H9 (cell line): ENCODE results near the gene AMOT. TPM values are rescaled to one million over a fixed set of nuclear protein-coding genes. Genes with fewer than 3 reads are reported as not detected.

ENCODE experiments used
- DNase-seq: peaks from one replicate; pipeline ENCODE4 v3.0.0-alpha.2; 2017
- H2AFZ ChIP-seq: one replicate; pipeline ENCODE4 v1.6.1; 2013; ENCODE audit warnings: mild to moderate bottlenecking, low read length, control low read depth, moderate library complexity
- H2AK5ac ChIP-seq: 2 replicates; pipeline ENCODE4 v1.6.1; 2013; ENCODE audit warnings: low read length, control low read depth, mixed read lengths; ENCODE audit not compliant: insufficient read length
- H2BK120ac ChIP-seq: one replicate; pipeline ENCODE4 v1.6.1; 2013; ENCODE audit warnings: low read depth, mild to moderate bottlenecking, low read length, control low read depth, inconsistent platforms; ENCODE audit not compliant: poor library complexity, severe bottlenecking
- H2BK12ac ChIP-seq: 2 replicates; pipeline ENCODE4 v1.6.1; 2013; ENCODE audit warnings: low read length, control low read depth, mixed read lengths, low read depth; ENCODE audit not compliant: insufficient read length
- H2BK15ac ChIP-seq: 2 replicates; pipeline ENCODE4 v1.6.1; 2013; ENCODE audit warnings: low read depth, low read length, control low read depth
- H2BK20ac ChIP-seq: one replicate; pipeline ENCODE4 v1.6.1; 2013; ENCODE audit warnings: low read depth, mild to moderate bottlenecking, low read length, control low read depth, inconsistent platforms; ENCODE audit not compliant: poor library complexity, severe bottlenecking
- H2BK5ac ChIP-seq: 2 replicates; pipeline ENCODE4 v1.6.1; 2013; ENCODE audit warnings: low read length, control low read depth, mixed read lengths; ENCODE audit not compliant: insufficient read length
- H3K14ac ChIP-seq: 2 replicates; pipeline ENCODE4 v1.6.1; 2013; ENCODE audit warnings: low read length, control low read depth; ENCODE audit not compliant: insufficient read depth
- H3K18ac ChIP-seq: 2 replicates; pipeline ENCODE4 v1.6.1; 2013; ENCODE audit warnings: low read depth, mild to moderate bottlenecking, mixed read lengths, low read length, control low read depth; ENCODE audit not compliant: insufficient read length
- H3K23ac ChIP-seq: 2 replicates; pipeline ENCODE4 v1.6.1; 2013; ENCODE audit warnings: low read length, control low read depth, mixed read lengths, low read depth; ENCODE audit not compliant: insufficient read length
- H3K23me2 ChIP-seq: 2 replicates; pipeline ENCODE4 v1.6.1; 2013; ENCODE audit warnings: low read depth, mild to moderate bottlenecking, mixed read lengths, low read length, control low read depth; ENCODE audit not compliant: insufficient read length, poor library complexity, severe bottlenecking
- H3K27ac ChIP-seq: 2 replicates; pipeline ENCODE4 v1.5.1; 2013; ENCODE audit warnings: low read length, control low read depth, mixed read lengths, low read depth; ENCODE audit not compliant: insufficient read length
- H3K27me3 ChIP-seq: 2 replicates; pipeline ENCODE4 v1.6.1; 2013; ENCODE audit warnings: low read length, control low read depth, inconsistent platforms; ENCODE audit not compliant: insufficient read depth
- H3K4ac ChIP-seq: 2 replicates; pipeline ENCODE4 v1.6.1; 2013; ENCODE audit warnings: low read depth, mild to moderate bottlenecking, control low read depth, inconsistent platforms, low read length, moderate library complexity
- H3K4me1 ChIP-seq: 2 replicates; pipeline ENCODE4 v1.6.1; 2013; ENCODE audit warnings: low read length, control low read depth, inconsistent platforms; ENCODE audit not compliant: insufficient read depth
- H3K4me2 ChIP-seq: 2 replicates; pipeline ENCODE4 v1.6.1; 2013; ENCODE audit warnings: low read length, control low read depth, mixed read lengths; ENCODE audit not compliant: insufficient read length, insufficient read depth
- H3K56ac ChIP-seq: 2 replicates; pipeline ENCODE4 v1.6.1; 2013; ENCODE audit warnings: low read depth, mild to moderate bottlenecking, mixed read lengths, low read length, control low read depth; ENCODE audit not compliant: insufficient read length
- H3K79me1 ChIP-seq: 2 replicates; pipeline ENCODE4 v1.6.1; 2013; ENCODE audit warnings: low read depth, mild to moderate bottlenecking, moderate library complexity, low read length, control low read depth, inconsistent platforms; ENCODE audit not compliant: insufficient read depth, poor library complexity, severe bottlenecking
- H3K79me2 ChIP-seq: 2 replicates; pipeline ENCODE4 v1.6.1; 2013; ENCODE audit warnings: low read length, control low read depth, inconsistent platforms; ENCODE audit not compliant: insufficient read depth
- H3K9ac ChIP-seq: 2 replicates; pipeline ENCODE4 v1.6.1; 2013; ENCODE audit warnings: low read length, control low read depth, mixed read lengths; ENCODE audit not compliant: insufficient read length; ENCODE audit errors: extremely low read depth
- H3K9me3 ChIP-seq: one replicate; pipeline ENCODE4 v1.6.1; 2013; ENCODE audit warnings: low read depth, low read length, inconsistent platforms; ENCODE audit not compliant: control insufficient read depth
- H3T11ph ChIP-seq: one replicate; pipeline ENCODE4 v1.6.1; 2013; ENCODE audit warnings: mild to moderate bottlenecking, low read length, control low read depth, inconsistent platforms
- H4K20me1 ChIP-seq: one replicate; pipeline ENCODE4 v1.6.1; 2013; ENCODE audit not compliant: control insufficient read depth, insufficient read length, insufficient read depth
- H4K5ac ChIP-seq: 2 replicates; pipeline ENCODE4 v1.6.1; 2013; ENCODE audit warnings: low read depth, mild to moderate bottlenecking, mixed read lengths, low read length, control low read depth; ENCODE audit not compliant: insufficient read length
- H4K8ac ChIP-seq: replicated peaks from 2 replicates; pipeline ENCODE4 v1.6.1; 2013; ENCODE audit warnings: low read length, control low read depth, mixed read lengths, low read depth; ENCODE audit not compliant: insufficient read length
- H4K91ac ChIP-seq: 2 replicates; pipeline ENCODE4 v1.6.1; 2013; ENCODE audit warnings: low read depth, mild to moderate bottlenecking, moderate library complexity, mixed read lengths, low read length, control low read depth; ENCODE audit not compliant: insufficient read length
- H3K27ac Mint-ChIP-seq, 3 experiments: 2 replicates in 2 of 3; 3 replicates in 1 of 3; pipeline ENCODE4 v1.8.0; 2020 to 2021; ENCODE audit warnings: mixed read lengths in 3 of 3, mild to moderate bottlenecking in 1 of 3, moderate library complexity in 1 of 3
- H3K27me3 Mint-ChIP-seq: 2 replicates; pipeline ENCODE4 v1.8.0; 2021; ENCODE audit warnings: low read depth, mild to moderate bottlenecking, moderate library complexity, mixed read lengths
- H3K36me3 Mint-ChIP-seq, 3 experiments: 2 replicates in 2 of 3; 3 replicates in 1 of 3; pipeline ENCODE4 v1.8.0; 2020 to 2021; ENCODE audit warnings: low read depth in 3 of 3, mixed read lengths in 3 of 3; ENCODE audit not compliant: insufficient read depth in 1 of 3
- H3K4me1 Mint-ChIP-seq, 2 experiments: 2 replicates each; pipeline ENCODE4 v1.8.0; 2020; ENCODE audit warnings: mixed read lengths in 2 of 2
- H3K4me3 Mint-ChIP-seq, 2 experiments: 2 replicates in 1 of 2; 3 replicates in 1 of 2; pipeline ENCODE4 v1.8.0; 2020 to 2021; ENCODE audit warnings: mild to moderate bottlenecking in 2 of 2, mixed read lengths in 2 of 2, moderate library complexity in 1 of 2
- H3K9me3 Mint-ChIP-seq, 2 experiments: 2 replicates in 1 of 2; 3 replicates in 1 of 2; pipeline ENCODE4 v1.8.0; 2020; ENCODE audit warnings: mild to moderate bottlenecking in 2 of 2, mixed read lengths in 2 of 2, moderate library complexity in 1 of 2
- WGBS: extraction: QIAGEN DNeasy Blood & Tissue Kit; methylation state at CpG from one replicate; pipeline ENCODE4 v1.1.7; 2013; ENCODE audit warnings: missing lambda C conversion rate, low lambda C conversion rate, mixed read lengths; ENCODE audit not compliant: insufficient read length; ENCODE audit errors: extremely low coverage; 5-methylcytosine and 5-hydroxymethylcytosine counted together
- total RNA-seq: library from RNA; stranded (reverse); gene quantifications from 2 replicates; pipeline ENCODE4 v1.2.1, GENCODE V29; 2021
- TF ChIP-seq, protein P1 (sequence below): fragments of 200-600 bp; sonication (generic); conservative IDR thresholded peaks from 3 replicates; pipeline ENCODE4 v1.8.0; 2021; ENCODE audit warnings: antibody characterized with exemption, mild to moderate bottlenecking

AMOT gene
- total RNA-seq, 1 experiment from 2014 or later = 17.6 TPM

DNA sequence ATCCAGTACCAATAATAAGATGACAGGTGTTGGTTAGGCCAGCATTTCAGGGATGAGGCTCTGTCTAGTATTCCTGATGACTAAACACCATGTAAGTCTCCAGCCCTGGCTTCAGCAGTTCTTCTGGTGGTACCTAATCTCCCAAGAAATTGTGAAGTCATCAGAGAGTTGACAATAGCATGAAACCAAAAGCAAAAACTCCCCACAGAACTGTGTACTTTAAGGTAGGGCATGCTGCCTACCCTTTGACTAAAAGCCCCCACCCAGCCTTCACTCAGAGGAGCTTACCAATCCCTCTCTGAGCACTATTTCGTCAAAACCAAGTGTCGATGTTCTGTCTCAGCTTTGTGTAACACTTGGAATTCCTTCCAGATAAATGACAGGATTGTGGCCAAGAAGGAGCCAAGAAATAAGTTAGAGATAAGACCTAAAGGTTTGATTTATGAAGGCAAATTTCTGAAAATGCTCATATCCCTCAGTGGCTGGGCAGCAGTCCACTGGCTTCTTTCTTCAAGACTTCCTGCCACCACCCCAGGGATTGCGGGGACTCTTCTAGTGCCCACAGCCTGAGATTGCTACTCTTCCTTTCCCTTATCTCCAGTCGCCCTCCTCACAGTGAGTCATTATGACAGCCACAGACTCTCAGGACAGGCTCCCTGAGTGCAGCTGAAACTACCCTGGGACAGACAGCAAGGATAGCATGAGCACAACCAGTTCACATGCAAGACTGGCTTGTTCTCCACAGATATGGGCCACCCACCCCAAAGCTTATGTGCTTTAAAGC, 93.6 kb downstream of the AMOT start:
- H3K27ac ChIP-seq = no peak overlapping the region
- H2BK20ac ChIP-seq = no peak overlapping the region
- H2AK5ac ChIP-seq = no peak overlapping the region
- H3K18ac ChIP-seq = no peak overlapping the region
- no peak overlapping the region for H3K27ac Mint-ChIP-seq
- no peak overlapping the region for H2BK5ac ChIP-seq
- H2AFZ ChIP-seq = no peak overlapping the region
- H3K14ac ChIP-seq = no peak overlapping the region
- peaks cover 0 to 5% of the 10 kb centered on the region in 2 experiments; a peak in 2 of 5 replicates for H3K9me3 Mint-ChIP-seq
- no peak overlapping the region for H4K91ac ChIP-seq
- H3K27me3 Mint-ChIP-seq = no peaks in the 10 kb centered on the region; the same call in 1 of the 2 replicates
- H3K79me1 ChIP-seq = no peaks in the 10 kb centered on the region
- no peaks in the 10 kb centered on the region for H4K20me1 ChIP-seq
- H3K79me2 ChIP-seq = no peaks in the 10 kb centered on the region
- no peak overlapping the region for H2BK12ac ChIP-seq
- no peak overlapping the region for H3K4me3 Mint-ChIP-seq
- WGBS = no CpG with 5 or more reads among the region's 4 CpGs
- TF ChIP-seq, protein P1, sequence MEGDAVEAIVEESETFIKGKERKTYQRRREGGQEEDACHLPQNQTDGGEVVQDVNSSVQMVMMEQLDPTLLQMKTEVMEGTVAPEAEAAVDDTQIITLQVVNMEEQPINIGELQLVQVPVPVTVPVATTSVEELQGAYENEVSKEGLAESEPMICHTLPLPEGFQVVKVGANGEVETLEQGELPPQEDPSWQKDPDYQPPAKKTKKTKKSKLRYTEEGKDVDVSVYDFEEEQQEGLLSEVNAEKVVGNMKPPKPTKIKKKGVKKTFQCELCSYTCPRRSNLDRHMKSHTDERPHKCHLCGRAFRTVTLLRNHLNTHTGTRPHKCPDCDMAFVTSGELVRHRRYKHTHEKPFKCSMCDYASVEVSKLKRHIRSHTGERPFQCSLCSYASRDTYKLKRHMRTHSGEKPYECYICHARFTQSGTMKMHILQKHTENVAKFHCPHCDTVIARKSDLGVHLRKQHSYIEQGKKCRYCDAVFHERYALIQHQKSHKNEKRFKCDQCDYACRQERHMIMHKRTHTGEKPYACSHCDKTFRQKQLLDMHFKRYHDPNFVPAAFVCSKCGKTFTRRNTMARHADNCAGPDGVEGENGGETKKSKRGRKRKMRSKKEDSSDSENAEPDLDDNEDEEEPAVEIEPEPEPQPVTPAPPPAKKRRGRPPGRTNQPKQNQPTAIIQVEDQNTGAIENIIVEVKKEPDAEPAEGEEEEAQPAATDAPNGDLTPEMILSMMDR = no peak
- H2BK120ac ChIP-seq = no peak overlapping the region
- no peaks in the 10 kb centered on the region for H3K9me3 ChIP-seq
- H3T11ph ChIP-seq = no peak overlapping the region
- no peaks in the 10 kb centered on the region for H3K23me2 ChIP-seq
- no peak overlapping the region for H3K4me2 ChIP-seq
- no peak overlapping the region for H4K5ac ChIP-seq
- H3K4ac ChIP-seq = no peak overlapping the region
- no peaks in the 10 kb centered on the region; a peak in 1 of 7 replicates for H3K36me3 Mint-ChIP-seq
- H3K56ac ChIP-seq = no peak overlapping the region
- H3K27me3 ChIP-seq = no peaks in the 10 kb centered on the region
- no peak overlapping the region for H3K23ac ChIP-seq
- no peak overlapping the region for H2BK15ac ChIP-seq
- no peak overlapping the region for H4K8ac ChIP-seq
- no peak for DNase-seq
- H3K4me1 Mint-ChIP-seq = peaks cover 10 to 19% of the 10 kb centered on the region in 2 experiments
- peaks cover 4% of the 10 kb centered on the region; the same call in 1 of the 2 replicates for H3K4me1 ChIP-seq
- H3K9ac ChIP-seq = no peak overlapping the region
